HFFc6 (cell line): ENCODE measurements around the gene ARHGAP22. TPM values are rescaled to one million over a fixed set of nuclear protein-coding genes. Genes with fewer than 3 reads are reported as not detected.

Experiments used
- DNase-seq: peaks from one replicate; pipeline ENCODE4 v3.0.0-alpha.2; 2018
- H3K27ac Mint-ChIP-seq: 2 replicates; pipeline ENCODE4 v1.8.0; 2020; ENCODE audit warnings: mild to moderate bottlenecking, mixed read lengths
- H3K27me3 Mint-ChIP-seq: 2 replicates; pipeline ENCODE4 v1.8.0; 2021; ENCODE audit warnings: mild to moderate bottlenecking, moderate library complexity, mixed read lengths; ENCODE audit not compliant: insufficient read depth
- H3K36me3 Mint-ChIP-seq: 2 replicates; pipeline ENCODE4 v1.8.0; 2021; ENCODE audit warnings: low read depth, mixed read lengths
- H3K4me1 Mint-ChIP-seq: 2 replicates; pipeline ENCODE4 v1.8.0; 2020; ENCODE audit warnings: low read depth, mixed read lengths
- H3K4me3 Mint-ChIP-seq: 2 replicates; pipeline ENCODE4 v1.8.0; 2020; ENCODE audit warnings: mild to moderate bottlenecking, moderate library complexity, mixed read lengths
- H3K9me3 Mint-ChIP-seq: 2 replicates; pipeline ENCODE4 v1.8.0; 2020; ENCODE audit warnings: mild to moderate bottlenecking, mixed read lengths
- total RNA-seq, 6 experiments: library from RNA; stranded (reverse); fragmentation: NEBNext Ultra II Directional; extraction: Animal tissue kit (Norgen Biotek cat#: 25700); gene quantifications; 2 replicates in 1 of 6; 3 replicates in 5 of 6; pipeline ENCODE4 v1.2.3, GENCODE V29; 2021
- TF ChIP-seq, protein P1 (sequence below): fragments of 200-600 bp; sonication (generic); IDR thresholded peaks from 2 replicates; pipeline ENCODE4 v1.5.0; 2021; ENCODE audit warnings: antibody characterized with exemption, mild to moderate bottlenecking

Gene ARHGAP22
- total RNA-seq, 6 experiments from 2014 or later = 74.3 to 117 (median 95.7) TPM

GRCh38 chr10:48439031-48439430 is 165.8 kb downstream of the ARHGAP22 start:
- DNase-seq = peak; percentile 74
- H3K4me3 Mint-ChIP-seq = peak overlapping the region; percentile 29
- peaks cover 12% of the 10 kb centered on the region for H3K27me3 Mint-ChIP-seq
- H3K4me1 Mint-ChIP-seq = peaks cover 10% of the 10 kb centered on the region
- H3K27ac Mint-ChIP-seq = peak overlapping the region; percentile 78; the same call in 1 of the 2 replicates
- no peaks in the 10 kb centered on the region for H3K9me3 Mint-ChIP-seq
- TF ChIP-seq, protein P1, sequence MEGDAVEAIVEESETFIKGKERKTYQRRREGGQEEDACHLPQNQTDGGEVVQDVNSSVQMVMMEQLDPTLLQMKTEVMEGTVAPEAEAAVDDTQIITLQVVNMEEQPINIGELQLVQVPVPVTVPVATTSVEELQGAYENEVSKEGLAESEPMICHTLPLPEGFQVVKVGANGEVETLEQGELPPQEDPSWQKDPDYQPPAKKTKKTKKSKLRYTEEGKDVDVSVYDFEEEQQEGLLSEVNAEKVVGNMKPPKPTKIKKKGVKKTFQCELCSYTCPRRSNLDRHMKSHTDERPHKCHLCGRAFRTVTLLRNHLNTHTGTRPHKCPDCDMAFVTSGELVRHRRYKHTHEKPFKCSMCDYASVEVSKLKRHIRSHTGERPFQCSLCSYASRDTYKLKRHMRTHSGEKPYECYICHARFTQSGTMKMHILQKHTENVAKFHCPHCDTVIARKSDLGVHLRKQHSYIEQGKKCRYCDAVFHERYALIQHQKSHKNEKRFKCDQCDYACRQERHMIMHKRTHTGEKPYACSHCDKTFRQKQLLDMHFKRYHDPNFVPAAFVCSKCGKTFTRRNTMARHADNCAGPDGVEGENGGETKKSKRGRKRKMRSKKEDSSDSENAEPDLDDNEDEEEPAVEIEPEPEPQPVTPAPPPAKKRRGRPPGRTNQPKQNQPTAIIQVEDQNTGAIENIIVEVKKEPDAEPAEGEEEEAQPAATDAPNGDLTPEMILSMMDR = no peak
- H3K36me3 Mint-ChIP-seq = peaks cover 40% of the 10 kb centered on the region

- H3K4me3 Mint-ChIP-seq = no peak overlapping the region
- no peaks in the 10 kb centered on the region for H3K4me1 Mint-ChIP-seq
- H3K36me3 Mint-ChIP-seq = peaks cover 33% of the 10 kb centered on the region
- H3K27me3 Mint-ChIP-seq = peaks cover 8% of the 10 kb centered on the region
- DNase-seq = no peak
- H3K9me3 Mint-ChIP-seq = no peaks in the 10 kb centered on the region
- TF ChIP-seq, protein P1 = no peak
- H3K27ac Mint-ChIP-seq = peak overlapping the region; percentile 17
Observed at GRCh38 chr10:48437546-48437945, 167.3 kb downstream of the ARHGAP22 start.

DNA sequence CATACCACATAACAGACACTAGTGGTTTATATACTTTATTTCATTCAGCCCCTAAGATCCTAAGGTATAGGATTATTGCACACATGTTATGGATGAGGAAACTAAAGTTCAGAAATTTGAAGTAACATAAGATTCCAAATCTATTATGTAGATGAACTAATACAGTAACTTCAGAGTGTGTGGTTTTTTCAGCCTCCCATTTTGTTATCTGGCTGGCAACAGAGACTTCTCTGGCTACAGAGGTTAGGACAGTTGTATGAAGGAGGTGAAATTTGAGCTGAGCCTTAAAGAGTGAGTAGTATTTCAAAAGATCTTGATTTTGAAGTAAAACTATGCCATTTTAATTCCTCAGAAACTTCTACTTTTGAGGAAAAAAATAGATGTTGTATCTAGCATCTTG is 173.0 kb downstream of the ARHGAP22 start:
- DNase-seq = no peak
- no peak overlapping the region for H3K27ac Mint-ChIP-seq
- no peak overlapping the region for H3K4me3 Mint-ChIP-seq
- peaks cover 6% of the 10 kb centered on the region; the same call in 1 of the 2 replicates for H3K4me1 Mint-ChIP-seq
- H3K36me3 Mint-ChIP-seq = peaks cover 21% of the 10 kb centered on the region; the same call in 1 of the 2 replicates
- H3K9me3 Mint-ChIP-seq = no peaks in the 10 kb centered on the region
- no peaks in the 10 kb centered on the region; the same call in 1 of the 2 replicates for H3K27me3 Mint-ChIP-seq
- TF ChIP-seq, protein P1 = no peak

DNA sequence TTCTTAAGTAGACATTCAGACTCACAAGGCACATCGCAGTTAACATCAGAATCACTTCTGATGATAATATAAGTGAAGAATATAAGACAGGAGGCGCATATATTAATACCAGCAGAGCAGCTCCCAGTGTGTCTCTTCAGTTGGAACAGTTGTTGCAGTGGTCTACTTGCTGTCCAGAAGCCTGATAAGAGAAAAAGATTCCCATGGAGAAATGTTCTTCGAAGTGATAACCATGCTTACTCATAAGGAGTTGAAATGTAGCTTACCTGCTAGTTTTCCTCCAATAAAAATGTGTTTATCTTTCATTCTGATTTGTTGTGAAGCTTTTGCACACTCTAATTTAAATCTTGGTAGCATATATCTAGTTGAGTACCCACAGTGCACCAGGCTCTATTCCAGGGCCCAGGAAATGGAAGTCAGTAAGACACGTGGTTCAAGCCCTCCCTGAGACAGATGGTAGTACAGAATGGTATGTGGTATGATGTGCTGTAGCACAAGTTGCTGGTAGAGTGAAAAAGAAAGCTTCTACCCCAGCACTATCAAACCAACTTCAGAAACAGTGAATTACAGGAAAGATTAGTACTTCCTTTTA is 174.4 kb downstream of the ARHGAP22 start:
- Mint-ChIP-seq H3K4me1 (peaks cover 6% of the 10 kb centered on the region; the same call in 1 of the 2 replicates), H3K36me3 (peaks cover 26% of the 10 kb centered on the region; the same call in 1 of the 2 replicates), H3K27me3 (no peaks in the 10 kb centered on the region; the same call in 1 of the 2 replicates), H3K9me3 (no peaks in the 10 kb centered on the region), H3K27ac (peak overlapping the region; percentile 42; the same call in 1 of the 2 replicates), H3K4me3 (no peak overlapping the region)
- no peak for DNase-seq
- TF ChIP-seq, protein P1 = no peak

DNA sequence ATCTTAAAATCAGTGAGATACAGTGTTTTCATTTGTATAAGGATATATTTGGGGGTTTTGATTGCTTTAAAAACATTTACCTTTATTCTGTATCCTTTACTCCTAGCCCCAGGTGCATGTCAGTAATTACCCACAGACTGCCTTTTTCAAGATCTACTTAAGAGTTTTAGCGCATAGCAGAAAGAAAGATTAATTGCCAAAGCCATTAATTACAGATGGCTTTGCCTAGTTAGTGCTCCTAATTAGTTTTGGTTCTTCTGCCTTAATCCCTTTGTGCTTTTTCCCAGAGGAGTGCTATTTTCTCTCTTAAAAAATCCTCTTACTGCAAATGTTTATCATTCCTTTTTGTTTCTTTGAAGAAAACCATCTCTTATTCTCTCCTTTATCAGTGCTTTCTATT is 175.6 kb downstream of the ARHGAP22 start:
- H3K4me1 Mint-ChIP-seq = peaks cover 12% of the 10 kb centered on the region
- TF ChIP-seq, protein P1 = no peak
- peak overlapping the region; percentile 17; the same call in 1 of the 2 replicates for H3K27ac Mint-ChIP-seq
- peaks cover 26% of the 10 kb centered on the region; the same call in 1 of the 2 replicates for H3K36me3 Mint-ChIP-seq
- no peaks in the 10 kb centered on the region for H3K9me3 Mint-ChIP-seq
- H3K27me3 Mint-ChIP-seq = no peaks in the 10 kb centered on the region; the same call in 1 of the 2 replicates
- DNase-seq = no peak
- no peak overlapping the region for H3K4me3 Mint-ChIP-seq
